ENCODE data around the gene OPA1. TPM values are rescaled to one million over a fixed set of nuclear protein-coding genes. Genes with fewer than 3 reads are reported as not detected.

The OPA1 gene
- total RNA-seq, 1 experiment from 2014 or later: 76.1 TPM

DNA sequence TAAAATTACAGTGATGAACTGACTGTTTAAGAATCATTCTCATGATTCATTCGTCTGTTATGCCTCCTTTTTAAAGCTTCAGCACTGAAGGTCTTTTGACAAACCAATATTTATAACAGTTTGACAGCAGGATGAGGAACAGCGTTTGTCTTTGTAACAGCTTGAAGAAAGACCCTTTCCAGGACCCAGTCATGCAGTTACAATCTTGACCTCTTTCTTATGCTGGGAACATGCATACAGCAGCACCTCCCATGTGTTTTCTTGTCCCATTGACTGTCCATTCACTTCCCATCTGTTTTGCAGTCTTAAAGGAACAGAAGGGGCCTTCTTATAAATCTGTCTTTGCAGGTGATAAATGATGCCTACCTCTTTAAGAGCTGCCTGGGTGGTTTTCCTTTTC, 87.2 kb downstream of the OPA1 start:
- DNase-seq (ENCODE audit: low read depth in 1 of 2, low spot score in 2 of 2): peak in 1 of 2 experiments; percentile 25
- H3K4me1 ChIP-seq (replicated peaks): peaks cover 6% of the 10 kb centered on the region
- no peak overlapping the region for H3K4me3 ChIP-seq
- H3K27me3 ChIP-seq (replicated peaks): no peaks in the 10 kb centered on the region
- H3K27ac ChIP-seq: no peak overlapping the region
- peaks cover 3% of the 10 kb centered on the region for H3K36me3 ChIP-seq
- no peaks in the 10 kb centered on the region for H3K9me3 ChIP-seq (replicated peaks)

DNA sequence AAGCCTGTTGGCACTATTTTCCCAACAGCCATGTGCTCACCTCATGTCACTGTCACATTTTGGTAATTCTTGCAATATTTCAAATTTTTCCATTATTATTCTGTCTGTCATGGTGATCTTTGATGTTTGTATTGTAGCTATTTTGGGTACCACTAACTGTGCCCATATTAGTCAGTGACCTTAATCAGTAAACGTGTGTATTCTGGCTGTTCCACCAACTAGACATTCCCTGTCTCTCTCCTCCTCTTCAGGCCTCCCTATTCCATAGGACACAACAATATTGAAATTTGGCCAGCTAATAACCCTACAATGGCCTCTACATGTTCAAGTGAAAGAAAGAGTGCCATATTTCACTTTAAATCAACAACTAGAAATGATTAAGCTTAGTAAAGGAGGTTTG, 88.6 kb downstream of the OPA1 start:
- peaks cover 3% of the 10 kb centered on the region for H3K36me3 ChIP-seq
- no peaks in the 10 kb centered on the region for H3K27me3 ChIP-seq (replicated peaks)
- H3K4me3 ChIP-seq: no peak overlapping the region
- H3K9me3 ChIP-seq (replicated peaks): no peaks in the 10 kb centered on the region
- no peak for DNase-seq (ENCODE audit: low read depth in 1 of 2, low spot score in 2 of 2)
- no peak overlapping the region for H3K27ac ChIP-seq
- peaks cover 7% of the 10 kb centered on the region for H3K4me1 ChIP-seq (replicated peaks)

DNA sequence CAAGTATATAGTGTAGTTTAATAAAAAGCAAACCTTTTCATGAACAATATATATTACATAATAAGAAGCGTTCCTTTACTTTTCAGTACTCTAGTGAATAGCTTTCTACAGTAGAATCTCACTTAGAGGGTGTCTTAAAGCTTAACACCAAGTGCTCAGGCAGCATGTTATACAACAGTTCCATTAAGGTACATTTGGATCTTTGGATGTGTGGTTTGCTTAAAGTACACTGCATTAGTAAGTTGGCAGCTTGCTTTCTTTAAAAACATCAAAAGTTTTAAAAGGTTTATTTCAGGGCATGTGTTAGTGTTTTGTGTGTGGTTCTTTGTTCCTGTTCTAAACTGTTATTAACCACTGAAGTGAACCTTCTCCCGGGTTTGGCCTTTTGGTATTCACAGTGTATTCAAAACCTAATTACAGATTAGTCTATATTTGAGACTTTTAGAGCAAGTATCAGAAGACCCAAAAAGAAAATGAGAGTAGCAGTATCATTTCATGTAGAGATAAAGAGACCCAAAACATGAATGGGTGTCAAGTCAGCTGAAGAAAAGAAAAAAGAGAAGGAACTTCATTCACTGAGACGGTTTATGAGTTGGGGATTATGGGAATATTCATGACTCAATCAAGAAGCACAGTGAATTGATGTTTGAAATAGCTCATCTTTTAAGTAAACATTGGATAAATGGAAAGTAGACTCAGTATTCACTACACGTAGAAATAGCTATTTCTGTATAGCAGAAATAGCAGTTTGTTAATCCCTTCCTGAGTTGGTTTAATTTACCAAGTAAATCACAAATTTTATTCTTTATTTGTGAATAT, 93.9 kb downstream of the OPA1 start:
- Histone ChIP-seq H3K27me3 (replicated peaks) (no peaks in the 10 kb centered on the region), H3K36me3 (peaks cover 7% of the 10 kb centered on the region), H3K27ac (no peak overlapping the region), H3K4me3 (no peak overlapping the region), H3K4me1 (replicated peaks) (0 out of 2 replicates have a peak, but pooled peaks cover 7% of the 10 kb centered on the region), H3K9me3 (replicated peaks) (no peaks in the 10 kb centered on the region)
- peak in 1 of 2 experiments; percentile 13 for DNase-seq (ENCODE audit: low read depth in 1 of 2, low spot score in 2 of 2)

DNA sequence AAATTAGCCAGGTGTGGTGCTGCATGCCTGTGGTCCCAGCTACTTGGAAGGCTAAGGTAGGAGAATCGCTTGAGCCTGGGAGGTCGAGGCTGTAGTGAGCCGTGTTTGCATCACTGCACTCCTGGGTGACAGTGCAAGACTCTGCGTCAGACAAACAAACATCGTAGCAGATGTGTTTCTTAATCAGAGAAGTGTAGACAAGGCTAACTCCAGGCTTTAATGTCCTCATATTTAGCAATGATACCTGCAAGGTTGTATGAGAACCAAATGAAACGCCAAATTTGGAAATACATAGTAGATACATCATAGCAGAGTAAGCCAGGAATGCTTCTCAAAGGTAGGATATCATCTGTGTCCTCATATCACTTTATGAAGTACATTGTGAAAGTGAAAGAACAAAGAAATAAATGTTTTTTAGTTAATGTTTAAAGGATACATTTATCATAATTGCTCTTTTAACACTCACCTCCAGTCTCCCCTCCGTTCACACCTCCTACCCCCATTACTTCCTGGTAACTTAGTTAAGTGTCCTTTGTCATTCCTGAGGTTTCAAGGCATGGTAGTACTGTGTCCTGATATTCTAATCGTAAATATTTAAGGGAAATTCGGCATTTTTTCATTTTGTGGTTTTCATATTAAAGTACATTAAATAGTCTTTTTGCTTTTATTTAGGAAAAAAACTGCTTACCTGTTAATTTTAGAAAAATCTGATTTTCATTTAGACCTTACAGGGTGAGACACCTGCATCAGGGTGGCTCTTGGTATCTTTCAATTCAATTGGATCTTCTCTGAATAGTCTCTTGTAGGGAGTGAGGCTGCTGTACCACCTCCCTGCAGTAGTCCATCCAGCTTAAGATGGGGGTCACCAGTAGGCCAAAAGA, 96.1 kb downstream of the OPA1 start:
- H3K36me3 ChIP-seq: peaks cover 16% of the 10 kb centered on the region

DNA sequence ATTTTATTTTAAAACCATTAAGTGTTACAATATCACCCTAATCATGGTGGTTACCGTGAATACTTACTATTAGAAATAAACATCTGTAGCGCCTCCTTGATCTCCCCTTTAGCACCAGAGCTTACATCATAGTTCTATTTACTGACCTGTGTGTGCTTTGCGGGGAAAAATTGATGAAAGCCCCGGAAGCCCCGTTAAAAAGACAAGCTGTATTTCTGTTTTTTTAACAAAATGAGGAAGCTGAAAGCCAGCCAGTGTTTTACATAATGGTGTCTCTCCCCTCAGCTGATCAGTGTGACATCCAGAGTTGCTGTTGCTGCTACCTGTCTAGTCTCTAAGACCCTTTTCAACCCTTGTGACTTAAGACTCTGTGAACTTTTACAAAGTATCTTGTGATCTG, 100.8 kb downstream of the OPA1 start:
- no peak overlapping the region for H3K4me3 ChIP-seq
- no peak for DNase-seq (ENCODE audit: low read depth in 1 of 2, low spot score in 2 of 2)
- no peaks in the 10 kb centered on the region for H3K9me3 ChIP-seq (replicated peaks)
- H3K36me3 ChIP-seq: peaks cover 30% of the 10 kb centered on the region
- H3K4me1 ChIP-seq (replicated peaks): no peaks in the 10 kb centered on the region
- no peak overlapping the region for H3K27ac ChIP-seq
- H3K27me3 ChIP-seq (replicated peaks): no peaks in the 10 kb centered on the region

More for the DNA sequence above, 96.1 kb downstream of the OPA1 start:
- Histone ChIP-seq H3K9me3 (replicated peaks) (no peaks in the 10 kb centered on the region), H3K4me1 (replicated peaks) (0 out of 2 replicates have a peak, but pooled peaks cover 7% of the 10 kb centered on the region), H3K27me3 (replicated peaks) (no peaks in the 10 kb centered on the region), H3K4me3 (no peak overlapping the region), H3K27ac (no peak overlapping the region)
- DNase-seq (ENCODE audit: low read depth in 1 of 2, low spot score in 2 of 2): no peak

DNA sequence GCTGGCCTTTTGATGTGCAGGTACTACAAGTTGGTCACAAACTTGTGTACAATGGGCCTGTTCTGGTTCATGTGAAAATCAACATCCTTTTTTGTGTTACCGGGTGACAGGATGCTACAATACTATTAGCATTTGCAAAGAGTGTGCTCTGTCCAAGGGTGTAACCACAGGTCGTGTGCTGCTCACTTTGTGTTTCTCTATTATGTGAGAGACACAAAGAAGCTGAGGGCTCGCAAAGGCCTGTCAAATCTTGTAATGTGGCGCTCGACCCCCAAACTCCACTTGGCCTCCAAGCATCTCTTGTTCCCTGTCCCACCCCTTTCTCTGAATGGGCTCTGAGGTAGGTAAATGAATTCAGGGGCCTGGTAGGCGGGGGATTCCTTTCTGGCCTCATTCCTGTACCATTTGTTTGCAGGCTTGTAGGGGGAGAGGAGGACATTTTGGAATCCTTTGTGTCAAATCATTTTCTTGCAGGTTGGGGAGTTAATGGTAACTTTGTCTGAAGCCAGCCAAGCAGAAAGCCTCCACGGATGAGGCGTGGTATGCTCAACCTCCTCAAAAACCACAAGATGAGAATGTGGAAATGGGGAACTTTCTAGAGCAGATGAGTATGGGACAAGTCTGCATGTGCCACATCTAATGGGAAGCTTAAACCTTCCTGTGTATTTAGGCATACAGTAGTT, 109.1 kb downstream of the OPA1 start:
- Histone ChIP-seq H3K4me3 (no peak overlapping the region), H3K9me3 (replicated peaks) (no peaks in the 10 kb centered on the region), H3K27ac (no peak overlapping the region), H3K27me3 (replicated peaks) (no peaks in the 10 kb centered on the region), H3K36me3 (no peaks in the 10 kb centered on the region; the same call in 1 of the 2 replicates), H3K4me1 (replicated peaks) (no peaks in the 10 kb centered on the region)
- DNase-seq (ENCODE audit: low read depth in 1 of 2, low spot score in 2 of 2): no peak

DNA sequence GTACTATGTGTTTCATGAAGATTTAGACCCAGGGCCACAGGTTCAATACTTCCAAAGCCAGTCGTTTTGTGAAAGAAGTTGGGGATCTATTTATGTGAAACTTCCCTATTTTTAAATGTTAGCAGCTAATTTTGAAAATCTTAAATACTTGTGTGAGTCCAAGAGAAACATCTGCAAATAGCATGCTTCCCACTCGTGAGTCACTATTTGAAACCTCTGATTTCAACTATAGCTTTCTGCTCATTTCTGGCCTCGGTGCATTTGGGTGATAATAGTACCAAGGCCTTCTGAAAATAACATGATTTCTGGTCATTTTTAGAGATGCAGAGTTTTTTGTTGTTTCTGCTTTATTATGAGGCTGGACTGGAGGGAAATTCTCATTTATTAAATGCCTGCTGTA, 110.0 kb downstream of the OPA1 start:
- H3K36me3 ChIP-seq: no peaks in the 10 kb centered on the region; the same call in 1 of the 2 replicates
- no peak overlapping the region for H3K27ac ChIP-seq
- no peak overlapping the region for H3K4me3 ChIP-seq
- no peaks in the 10 kb centered on the region for H3K9me3 ChIP-seq (replicated peaks)
- H3K27me3 ChIP-seq (replicated peaks): no peaks in the 10 kb centered on the region
- DNase-seq (ENCODE audit: low read depth in 1 of 2, low spot score in 2 of 2): no peak
- H3K4me1 ChIP-seq (replicated peaks): no peaks in the 10 kb centered on the region

DNA sequence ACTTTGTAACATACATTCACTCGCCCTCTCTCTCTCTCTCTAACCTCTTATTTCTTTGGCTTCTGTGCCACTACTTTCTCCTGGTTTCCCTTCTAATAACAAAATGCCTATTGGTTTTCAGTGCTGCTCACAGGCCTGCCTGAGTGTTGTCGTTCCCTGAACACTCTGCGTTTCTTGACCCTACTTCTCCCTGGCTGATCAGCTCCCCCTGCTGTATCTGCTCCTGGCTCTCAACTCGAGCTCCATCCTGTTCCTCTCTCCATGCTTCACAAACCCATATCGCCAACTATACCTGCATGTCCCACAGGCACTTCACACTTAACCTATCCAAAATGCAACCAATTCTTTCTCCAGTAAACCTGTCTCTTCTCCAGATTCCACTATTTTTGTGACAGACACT, 111.4 kb downstream of the OPA1 start:
- no peak for DNase-seq (ENCODE audit: low read depth in 1 of 2, low spot score in 2 of 2)
- H3K27me3 ChIP-seq (replicated peaks): no peaks in the 10 kb centered on the region
- H3K4me3 ChIP-seq: no peak overlapping the region
- no peak overlapping the region for H3K27ac ChIP-seq
- no peaks in the 10 kb centered on the region for H3K4me1 ChIP-seq (replicated peaks)
- no peaks in the 10 kb centered on the region for H3K9me3 ChIP-seq (replicated peaks)
- H3K36me3 ChIP-seq: no peaks in the 10 kb centered on the region; the same call in 1 of the 2 replicates

DNA sequence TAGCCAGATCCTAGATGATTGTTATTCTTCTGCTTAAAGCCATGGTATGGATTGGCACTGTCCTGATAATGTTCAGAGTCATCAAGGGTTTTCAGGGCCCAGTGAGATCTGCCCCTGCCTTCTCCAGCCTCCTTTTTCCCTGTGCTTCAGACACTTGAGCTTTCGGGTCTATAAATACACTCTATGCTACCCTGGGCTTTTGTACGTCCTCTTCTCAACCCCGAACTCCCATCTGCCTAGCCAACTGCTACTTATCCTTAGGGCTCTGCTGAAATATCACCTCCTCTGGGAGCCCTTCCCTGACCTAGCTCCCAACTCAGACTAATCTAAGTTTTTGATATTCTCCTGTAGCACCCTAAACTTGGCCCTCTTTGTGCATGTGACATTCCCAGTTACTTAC, 115.3 kb downstream of the OPA1 start:
- no peaks in the 10 kb centered on the region for H3K36me3 ChIP-seq
- DNase-seq (ENCODE audit: low read depth in 1 of 2, low spot score in 2 of 2): no peak
- no peaks in the 10 kb centered on the region for H3K4me1 ChIP-seq (replicated peaks)
- H3K27ac ChIP-seq: no peak overlapping the region
- no peaks in the 10 kb centered on the region for H3K9me3 ChIP-seq (replicated peaks)
- no peak overlapping the region for H3K4me3 ChIP-seq
- H3K27me3 ChIP-seq (replicated peaks): no peaks in the 10 kb centered on the region

DNA sequence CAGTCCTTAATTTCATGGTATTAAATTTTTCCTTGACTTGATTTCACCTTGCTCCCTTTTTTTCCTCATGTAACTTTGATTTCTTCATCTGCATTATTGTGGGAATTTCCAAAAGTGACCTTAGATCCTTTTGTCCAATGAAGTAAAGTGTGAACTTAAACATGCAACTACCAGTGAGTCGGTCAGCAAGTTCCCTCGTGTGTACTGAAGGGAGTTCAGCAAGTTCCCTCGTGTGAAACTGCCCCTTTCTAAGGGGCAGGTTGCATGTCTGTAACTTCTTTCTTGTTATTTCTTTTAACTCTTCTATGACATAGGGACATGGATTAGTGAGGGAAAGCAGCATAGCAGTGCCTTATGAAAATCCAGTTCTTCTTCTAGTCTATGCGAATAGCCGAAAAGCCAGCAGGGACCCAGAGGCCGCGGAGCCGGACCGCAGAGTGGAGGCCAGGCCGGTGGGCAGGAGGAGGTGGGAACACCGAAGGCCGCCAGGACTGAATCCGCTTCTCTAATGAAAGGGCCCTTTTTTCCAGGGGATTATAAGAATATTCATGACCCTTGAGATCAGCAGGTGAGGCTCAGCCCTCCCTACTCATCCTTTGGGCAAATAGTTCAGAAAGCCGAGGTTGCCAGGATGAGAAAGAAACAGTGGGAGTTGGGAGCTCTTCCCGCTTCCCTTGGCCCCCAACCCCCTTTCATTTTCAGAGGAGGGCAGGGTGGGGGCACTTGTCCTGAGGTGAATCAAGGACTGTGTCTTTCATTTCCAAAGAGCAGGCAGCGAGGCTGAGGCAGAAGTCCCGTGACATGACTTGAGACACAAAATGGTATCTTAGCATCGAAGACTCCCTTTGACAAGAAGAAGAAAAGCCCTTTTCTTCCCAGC, 117.5 kb downstream of the OPA1 start:
- Histone ChIP-seq H3K27ac (no peak overlapping the region), H3K9me3 (replicated peaks) (no peaks in the 10 kb centered on the region), H3K36me3 (no peaks in the 10 kb centered on the region), H3K4me3 (no peak overlapping the region), H3K4me1 (replicated peaks) (no peaks in the 10 kb centered on the region), H3K27me3 (replicated peaks) (no peaks in the 10 kb centered on the region)
- no peak for DNase-seq (ENCODE audit: low read depth in 1 of 2, low spot score in 2 of 2)

DNA sequence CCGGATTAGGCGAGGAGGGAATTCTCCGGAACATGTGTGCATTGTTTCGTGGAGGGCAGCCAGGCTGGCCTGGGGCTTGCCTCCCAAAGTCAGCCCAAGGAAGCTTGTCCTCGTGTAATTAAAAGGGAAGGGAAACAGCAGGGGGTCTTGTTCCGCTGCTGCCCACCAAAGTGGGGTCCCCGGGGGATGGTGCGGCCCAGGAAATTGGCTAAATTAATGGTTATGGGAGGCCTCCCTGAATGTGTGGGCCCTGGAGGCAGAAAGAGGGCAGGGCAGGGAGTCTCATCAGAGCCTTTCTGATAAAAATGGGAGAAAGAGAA, 118.1 kb downstream of the OPA1 start:
- Histone ChIP-seq H3K27me3 (replicated peaks) (no peaks in the 10 kb centered on the region), H3K27ac (no peak overlapping the region), H3K36me3 (no peaks in the 10 kb centered on the region), H3K4me3 (no peak overlapping the region), H3K4me1 (replicated peaks) (no peaks in the 10 kb centered on the region), H3K9me3 (replicated peaks) (no peaks in the 10 kb centered on the region)
- no peak for DNase-seq (ENCODE audit: low read depth in 1 of 2, low spot score in 2 of 2)

DNA sequence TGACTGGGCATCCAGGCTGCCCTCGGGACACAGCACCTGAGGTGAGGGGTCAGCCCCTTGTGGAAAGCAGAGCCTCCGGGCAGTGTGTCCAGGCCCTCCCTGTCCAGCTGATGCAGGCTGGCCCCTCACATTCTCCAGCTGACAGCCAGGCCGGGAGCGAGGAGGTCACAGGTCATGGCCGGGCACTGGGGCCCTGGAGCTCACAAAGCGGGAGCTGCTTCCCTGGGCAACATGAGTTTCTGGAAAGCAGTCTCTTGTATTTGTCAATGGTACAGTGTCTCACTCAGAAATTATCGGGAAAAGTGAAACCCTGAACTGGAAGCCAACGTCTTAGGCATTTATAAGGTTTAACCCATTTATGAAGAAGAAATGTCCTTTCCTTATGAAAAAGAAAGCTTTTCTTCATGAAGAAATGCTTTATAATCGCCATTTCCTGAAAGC, 118.5 kb downstream of the OPA1 start:
- no peak overlapping the region for H3K4me3 ChIP-seq
- no peaks in the 10 kb centered on the region for H3K27me3 ChIP-seq (replicated peaks)
- no peaks in the 10 kb centered on the region for H3K4me1 ChIP-seq (replicated peaks)
- no peak overlapping the region for H3K27ac ChIP-seq
- no peaks in the 10 kb centered on the region for H3K36me3 ChIP-seq
- no peak for DNase-seq (ENCODE audit: low read depth in 1 of 2, low spot score in 2 of 2)
- H3K9me3 ChIP-seq (replicated peaks): no peaks in the 10 kb centered on the region

DNA sequence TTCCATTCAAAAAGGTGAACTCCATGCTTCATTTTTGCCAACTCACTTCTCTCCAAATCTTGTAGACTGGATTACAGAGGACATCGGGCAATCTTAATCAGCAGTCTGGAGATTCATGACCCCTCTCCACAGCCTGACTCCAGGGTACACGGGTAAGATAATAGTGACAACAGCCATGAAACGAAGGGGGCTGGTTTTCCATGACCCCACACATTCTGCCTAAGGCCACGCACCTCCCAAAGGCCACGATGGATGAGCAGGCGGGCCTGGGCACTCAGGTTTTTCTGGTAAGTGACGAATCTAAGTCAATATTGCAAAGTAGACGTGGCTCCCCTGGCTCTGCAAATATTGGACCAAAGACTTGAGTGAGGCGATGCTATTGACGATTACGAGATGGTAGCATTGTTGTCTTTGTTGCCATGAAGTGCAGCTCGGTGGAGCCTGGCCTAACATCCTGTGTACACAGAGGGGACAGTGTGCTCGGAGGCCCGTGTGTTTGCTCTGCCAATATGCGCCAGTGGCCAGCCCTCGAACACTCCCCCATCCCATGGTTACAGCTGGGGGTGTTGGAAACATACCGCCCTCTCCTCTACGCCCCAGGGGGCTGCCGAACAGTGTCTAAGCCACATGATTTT, 119.1 kb downstream of the OPA1 start:
- DNase-seq (ENCODE audit: low read depth in 1 of 2, low spot score in 2 of 2): no peak
- H3K27ac ChIP-seq: no peak overlapping the region
- no peaks in the 10 kb centered on the region for H3K4me1 ChIP-seq (replicated peaks)
- no peaks in the 10 kb centered on the region for H3K36me3 ChIP-seq
- no peaks in the 10 kb centered on the region for H3K27me3 ChIP-seq (replicated peaks)
- H3K9me3 ChIP-seq (replicated peaks): no peaks in the 10 kb centered on the region
- H3K4me3 ChIP-seq: no peak overlapping the region
